ENCODE data around the gene CYTH3. TPM values are rescaled to one million over a fixed set of nuclear protein-coding genes. Genes with fewer than 3 reads are reported as not detected.
"Not testable (repeated sequence)": the region's sequence is repeated elsewhere in the genome, so short reads cannot be mapped to it uniquely, and the experiment has no call there.

Gene CYTH3
- total RNA-seq, 2 donors from 2014 or later, result 12.3 to 37.7 TPM

GRCh38 chr7:6151994-6152735 is 120.3 kb downstream of the CYTH3 start:
- H3K27me3 ChIP-seq (replicated peaks; ENCODE audit: insufficient read depth), result no peaks in the 10 kb centered on the region
- H3K9me3 ChIP-seq, result no peaks in the 10 kb centered on the region
- DNase-seq (ENCODE audit: low spot score), result no peak
- no peaks in the 10 kb centered on the region for H3K4me1 ChIP-seq (replicated peaks)
- TF ChIP-seq POLR2A (IDR thresholded peaks at IDR 0.05) (no peak), CTCF (IDR thresholded peaks at IDR 0.05) (no peak), POLR2AphosphoS5 (IDR thresholded peaks at IDR 0.05) (no peak)
- peaks cover 2 to 27% of the 10 kb centered on the region in 2 donors for H3K36me3 ChIP-seq
- 90% methylated on average over 29 of the region's 29 CpGs for WGBS
- no peak overlapping the region for H3K4me3 ChIP-seq
- H3K27ac ChIP-seq, result no peak overlapping the region
- intact Hi-C loops (cut with DNase I), result loop anchor here (10.0 kb wide), 1 partner anchor 283 kb away; no protein-coding TSS in a partner anchor

GRCh38 chr7:6151527-6151926 is 120.9 kb downstream of the CYTH3 start:
- not testable (repeated sequence) for H3K4me3 ChIP-seq; H3K4me1 ChIP-seq (replicated peaks); DNase-seq (ENCODE audit: low spot score); H3K9me3 ChIP-seq; H3K27me3 ChIP-seq (replicated peaks; ENCODE audit: insufficient read depth); H3K27ac ChIP-seq
- peaks cover 2 to 34% of the 10 kb centered on the region in 2 donors for H3K36me3 ChIP-seq
- intact Hi-C loops (cut with DNase I), result loop anchor here (10.0 kb wide), 1 partner anchor 283 kb away; no protein-coding TSS in a partner anchor
- WGBS, result 91% methylated on average over 12 of the region's 12 CpGs

- 81% methylated on average over 19 of the region's 19 CpGs for WGBS
- Histone ChIP-seq H3K4me3 (no peak overlapping the region), H3K36me3 (peaks cover 2 to 31% of the 10 kb centered on the region in 2 donors)
These were observed 122.4 kb downstream of the CYTH3 start for GRCh38 chr7:6149996-6150395.

GRCh38 chr7:6148724-6149360 is 123.6 kb downstream of the CYTH3 start:
- no peak overlapping the region for H3K4me3 ChIP-seq
- TF ChIP-seq POLR2A (IDR thresholded peaks at IDR 0.05) (no peak), CTCF (IDR thresholded peaks at IDR 0.05) (no peak), POLR2AphosphoS5 (IDR thresholded peaks at IDR 0.05) (no peak)
- no peaks in the 10 kb centered on the region for H3K9me3 ChIP-seq
- DNase-seq (ENCODE audit: low spot score), result no peak
- WGBS, result 73% methylated on average over 20 of the region's 20 CpGs
- H3K36me3 ChIP-seq, result peaks cover 2 to 20% of the 10 kb centered on the region in 2 donors
- intact Hi-C loops (cut with DNase I), result no loop called here
- H3K4me1 ChIP-seq (replicated peaks), result no peaks in the 10 kb centered on the region
- no peaks in the 10 kb centered on the region for H3K27me3 ChIP-seq (replicated peaks; ENCODE audit: insufficient read depth)
- no peak overlapping the region for H3K27ac ChIP-seq

More at GRCh38 chr7:6149996-6150395, 122.4 kb downstream of the CYTH3 start:
- Histone ChIP-seq H3K27me3 (replicated peaks; ENCODE audit: insufficient read depth) (no peaks in the 10 kb centered on the region), H3K4me1 (replicated peaks) (no peaks in the 10 kb centered on the region), H3K27ac (no peak overlapping the region), H3K9me3 (no peaks in the 10 kb centered on the region)
- TF ChIP-seq CTCF (IDR thresholded peaks at IDR 0.05) (no peak), POLR2A (IDR thresholded peaks at IDR 0.05) (no peak), POLR2AphosphoS5 (IDR thresholded peaks at IDR 0.05) (no peak)
- DNase-seq (ENCODE audit: low spot score), result no peak
- intact Hi-C loops (cut with DNase I), result loop anchor here (10.0 kb wide), 1 partner anchor 285 kb away; no protein-coding TSS in a partner anchor

- 94% methylated on average over 8 of the region's 8 CpGs for WGBS
- Histone ChIP-seq H3K4me1 (replicated peaks) (no peaks in the 10 kb centered on the region), H3K27ac (no peak overlapping the region), H3K9me3 (no peaks in the 10 kb centered on the region), H3K4me3 (no peak overlapping the region), H3K36me3 (peaks cover 2 to 16% of the 10 kb centered on the region in 2 donors), H3K27me3 (replicated peaks; ENCODE audit: insufficient read depth) (no peaks in the 10 kb centered on the region)
- TF ChIP-seq CTCF (IDR thresholded peaks at IDR 0.05) (no peak), POLR2AphosphoS5 (IDR thresholded peaks at IDR 0.05) (no peak), POLR2A (IDR thresholded peaks at IDR 0.05) (no peak)
- DNase-seq (ENCODE audit: low spot score), result no peak
- intact Hi-C loops (cut with DNase I), result no loop called here
These were observed 124.8 kb downstream of the CYTH3 start for GRCh38 chr7:6147627-6148026.

All from prostate gland (tissue), 2 donors.